ENCODE results near the gene TMIE. TPM values are rescaled to one million over a fixed set of nuclear protein-coding genes. Genes with fewer than 3 reads are reported as not detected.

TMIE gene, protein sequence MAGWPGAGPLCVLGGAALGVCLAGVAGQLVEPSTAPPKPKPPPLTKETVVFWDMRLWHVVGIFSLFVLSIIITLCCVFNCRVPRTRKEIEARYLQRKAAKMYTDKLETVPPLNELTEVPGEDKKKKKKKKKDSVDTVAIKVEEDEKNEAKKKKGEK
- total RNA-seq (2014; rRNA removed; shearing (Covaris generic)): not detected in 2 replicates

- DNase-seq (ENCODE audit: low spot score): peak; percentile 28
Observed at GRCh38 chr3:46701181-46701939, at the start of gene TMIE. Gene TMIE (plus strand): TSS chr3:46701392. CDS start chr3:46701488, 96 bp downstream.

GRCh38 chr3:46655271-46655670 lies 45.9 kb upstream of the TMIE start:
- in situ Hi-C loops (cut with HindIII; ENCODE audit: low sequenced_read_pairs): no loop called here
- DNase-seq (ENCODE audit: low spot score): no peak

More at GRCh38 chr3:46701181-46701939, at the start of gene TMIE:
- in situ Hi-C loops (cut with HindIII; ENCODE audit: low sequenced_read_pairs): no loop called here

- in situ Hi-C loops (cut with HindIII; ENCODE audit: low sequenced_read_pairs): no loop called here
- DNase-seq (ENCODE audit: low spot score): peak; percentile 50
Observed at GRCh38 chr3:46656778-46657556, 44.2 kb upstream of the TMIE start.

DNA sequence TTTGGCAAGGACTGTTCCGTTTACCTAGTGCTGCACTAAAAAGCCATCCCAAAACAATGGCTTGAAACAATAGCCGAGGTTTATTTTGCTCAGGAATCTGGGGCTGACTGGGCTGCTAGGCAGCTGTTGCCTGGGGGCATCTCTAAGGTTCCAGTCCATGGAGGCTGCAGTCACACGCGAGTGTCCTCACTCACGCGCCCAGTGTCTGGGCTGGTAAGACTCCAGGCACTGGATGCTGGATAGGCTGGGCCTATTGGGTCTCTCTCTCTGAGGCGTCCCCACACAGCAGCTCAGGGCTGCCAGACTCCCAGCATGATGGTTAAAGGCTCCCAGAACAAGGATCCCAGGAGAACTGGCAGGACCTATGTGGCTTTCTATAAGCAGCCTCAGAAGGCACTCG lies 41.9 kb upstream of the TMIE start:
- DNase-seq (ENCODE audit: low spot score): no peak
- in situ Hi-C loops (cut with HindIII; ENCODE audit: low sequenced_read_pairs): no loop called here

DNA sequence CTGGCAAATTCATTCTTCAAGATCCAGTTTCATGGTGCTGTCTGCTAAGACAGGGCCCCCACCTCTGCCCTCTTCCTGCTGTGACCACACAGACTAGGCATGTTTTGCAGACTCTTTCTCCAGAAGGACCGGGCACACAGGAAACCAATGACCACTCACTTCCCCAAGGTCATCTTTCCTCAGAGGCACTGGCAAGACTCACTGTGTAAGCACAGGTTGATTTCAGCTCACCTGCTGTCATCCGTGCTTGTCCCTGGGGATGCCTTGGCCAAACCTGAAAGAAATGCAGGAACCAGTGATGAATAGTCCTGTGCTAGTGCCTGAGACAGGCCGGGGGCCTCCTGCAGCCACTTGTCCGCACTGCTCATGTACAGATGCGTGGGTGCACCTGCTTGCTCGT lies 41.2 kb upstream of the TMIE start:
- in situ Hi-C loops (cut with HindIII; ENCODE audit: low sequenced_read_pairs): no loop called here
- DNase-seq (ENCODE audit: low spot score): no peak

DNA sequence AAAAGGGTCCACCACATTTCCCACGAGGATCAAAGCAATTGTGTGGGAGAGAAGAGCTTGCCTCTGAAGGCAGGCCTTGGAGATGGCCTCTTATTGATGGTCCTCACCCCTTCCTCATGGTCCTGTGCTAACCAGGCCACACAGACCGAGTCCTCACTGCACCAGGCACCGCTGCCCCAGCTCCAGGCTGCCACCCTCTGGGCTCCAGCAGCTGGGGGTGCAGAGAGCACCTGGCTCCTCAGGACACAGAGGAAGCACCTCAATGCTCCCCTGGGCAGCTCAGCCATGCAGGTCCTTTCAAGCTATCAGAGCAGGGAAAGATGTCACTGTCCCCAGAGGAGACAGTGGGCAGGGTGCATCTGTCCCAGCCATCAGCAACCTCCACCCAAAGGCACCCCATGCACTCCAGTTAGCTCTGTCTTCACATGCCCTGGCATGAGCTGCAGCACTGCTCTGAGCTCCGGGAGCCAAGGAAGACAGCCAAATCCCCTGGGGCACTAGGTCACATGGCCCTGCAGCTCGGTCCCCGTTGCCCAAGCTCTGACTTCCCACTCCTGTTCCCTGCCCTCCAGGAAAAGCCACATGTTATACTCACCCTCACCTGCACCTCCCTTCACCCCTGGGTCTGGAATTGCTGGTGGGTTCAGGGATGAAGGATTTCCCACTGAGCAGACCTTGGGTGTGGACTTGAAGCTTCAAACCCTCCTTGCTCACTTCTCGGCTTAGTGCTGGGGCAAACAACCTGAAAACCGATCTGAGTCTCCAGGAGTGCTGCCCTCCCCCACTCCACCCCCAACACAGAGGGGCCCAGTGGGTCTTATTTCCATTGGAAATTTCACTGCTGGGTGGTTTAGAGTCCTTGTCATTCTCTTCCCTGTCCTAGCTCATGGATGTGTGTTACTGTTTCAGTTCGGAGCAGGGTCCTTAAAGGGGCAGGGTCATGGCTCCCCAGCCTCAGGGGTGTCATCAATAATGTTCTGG lies 40.4 kb upstream of the TMIE start:
- in situ Hi-C loops (cut with HindIII; ENCODE audit: low sequenced_read_pairs): no loop called here
- no peak for DNase-seq (ENCODE audit: low spot score)

DNA sequence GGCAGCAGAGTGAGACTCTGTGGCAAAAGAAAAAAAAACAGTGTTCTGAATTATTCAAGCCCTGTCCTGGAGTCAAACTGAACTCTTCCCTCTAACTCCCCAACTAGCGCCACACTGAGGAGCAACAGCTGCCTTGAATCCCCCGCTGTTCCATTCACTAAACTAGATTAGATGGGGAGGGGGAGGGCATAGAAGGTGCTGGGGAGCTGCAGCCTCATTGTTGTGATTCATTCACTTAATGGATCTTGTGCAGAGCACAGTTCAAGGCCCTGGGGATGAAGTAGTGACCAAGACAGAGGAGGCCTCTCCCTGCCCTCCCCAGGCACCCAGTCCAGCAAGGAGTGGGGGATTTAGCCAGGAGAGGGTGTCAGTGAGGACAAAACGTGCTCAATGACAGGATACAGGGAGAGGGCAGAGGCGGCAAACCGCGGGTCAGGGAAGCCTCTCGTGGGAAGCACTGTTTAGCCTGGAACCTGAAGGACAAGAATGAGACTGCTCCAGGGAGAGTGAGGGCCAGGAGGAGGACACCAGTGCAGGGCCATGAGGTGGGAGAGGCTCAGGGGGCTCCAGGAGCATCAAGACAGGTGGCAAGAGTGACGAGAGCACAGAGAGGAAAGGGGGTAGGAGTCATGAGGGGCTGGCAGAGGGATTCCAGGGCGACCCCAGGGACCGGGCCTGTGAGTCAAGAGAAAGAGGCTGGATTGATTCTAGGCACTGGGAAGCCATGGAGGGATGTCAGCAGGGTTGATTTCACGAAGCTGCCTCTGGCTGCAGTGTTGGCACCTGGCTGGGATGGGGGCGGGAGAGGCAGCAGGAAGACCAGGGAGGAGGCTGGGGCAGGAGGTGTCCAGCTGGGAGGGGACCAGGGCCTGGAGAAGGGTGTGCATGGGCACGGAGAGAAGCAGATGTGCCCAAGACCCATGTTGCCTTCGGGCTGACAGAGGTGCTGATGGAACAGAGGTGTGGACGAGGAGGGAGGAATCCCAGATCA lies 39.1 kb upstream of the TMIE start:
- no peak for DNase-seq (ENCODE audit: low spot score)
- in situ Hi-C loops (cut with HindIII; ENCODE audit: low sequenced_read_pairs): no loop called here

DNA sequence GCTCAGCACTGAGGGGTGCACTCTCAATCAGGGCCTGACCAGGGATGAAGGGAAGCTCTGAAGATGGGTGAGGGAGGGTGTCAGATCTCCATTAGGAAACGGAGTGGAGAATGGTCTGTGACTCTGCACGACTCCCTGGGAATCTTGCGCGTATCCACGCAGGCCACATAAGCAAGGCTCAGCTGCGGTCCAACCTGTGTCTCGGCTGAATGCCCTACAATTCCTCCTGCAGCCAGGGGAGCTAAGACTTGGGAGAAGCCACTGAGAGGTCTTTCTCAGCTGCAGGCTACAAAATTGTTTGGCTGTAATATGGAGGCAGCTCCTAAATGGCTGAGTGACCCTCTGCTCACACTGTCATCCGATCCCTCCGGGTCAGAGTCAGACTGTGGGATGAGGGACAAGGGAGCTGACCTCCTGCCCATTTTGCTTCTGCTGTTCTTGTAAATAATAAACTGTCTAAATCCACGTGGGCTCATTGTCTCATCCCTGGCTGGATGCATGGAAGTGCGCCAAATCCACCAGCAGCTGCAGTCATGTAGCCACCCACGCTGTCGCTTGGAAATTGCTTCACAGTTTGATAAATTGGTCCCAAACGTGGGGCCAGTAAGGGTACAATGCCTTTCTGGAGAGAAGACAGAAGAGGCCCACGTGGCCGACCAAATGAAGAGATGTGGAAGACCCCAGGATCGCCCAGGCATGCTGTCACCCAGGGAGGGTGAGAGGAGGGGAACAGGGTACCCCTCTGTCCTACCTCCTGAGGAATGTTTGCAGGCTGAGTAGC lies 38.2 kb upstream of the TMIE start:
- in situ Hi-C loops (cut with HindIII; ENCODE audit: low sequenced_read_pairs): no loop called here
- DNase-seq (ENCODE audit: low spot score): no peak

- DNase-seq (ENCODE audit: low spot score): no peak
- in situ Hi-C loops (cut with HindIII; ENCODE audit: low sequenced_read_pairs): no loop called here
Observed at GRCh38 chr3:46663591-46664135, 37.5 kb upstream of the TMIE start.

DNA sequence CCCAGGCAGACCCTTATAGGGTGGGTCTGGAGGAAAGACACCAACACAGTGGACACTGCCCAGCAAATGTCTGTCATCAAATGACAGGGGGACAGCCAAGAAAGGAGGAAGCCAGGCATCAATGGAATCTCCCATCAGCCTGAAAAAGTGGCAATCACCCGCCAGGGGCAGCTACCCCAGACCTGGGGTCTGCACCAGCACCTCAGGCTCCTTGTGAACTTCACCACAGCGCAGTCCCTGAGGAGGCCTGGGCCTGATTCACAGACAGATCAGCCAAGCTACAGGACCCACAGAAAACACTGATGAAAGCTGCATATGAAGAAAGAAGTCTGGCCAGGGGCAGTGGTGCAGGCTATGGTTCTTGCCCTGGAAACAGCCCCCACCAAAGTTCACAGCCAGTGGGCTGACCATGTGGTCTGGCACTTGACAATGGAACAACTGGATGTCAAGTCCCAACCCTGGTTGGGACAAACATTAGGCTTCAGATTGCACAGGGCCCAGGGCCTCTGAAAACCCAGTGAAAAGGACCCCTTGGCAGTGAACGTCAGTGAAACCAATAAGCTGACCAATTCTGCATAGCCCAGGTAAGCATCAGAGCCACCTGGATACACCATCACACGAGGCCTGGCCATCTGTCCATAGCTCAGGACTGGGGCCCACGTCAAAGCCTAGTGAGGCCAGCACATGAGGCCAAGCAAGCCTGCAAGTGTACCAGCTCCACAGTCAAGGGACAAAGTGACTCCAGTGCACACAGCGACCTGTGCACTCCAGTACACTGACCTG lies 36.8 kb upstream of the TMIE start:
- in situ Hi-C loops (cut with HindIII; ENCODE audit: low sequenced_read_pairs): no loop called here
- no peak for DNase-seq (ENCODE audit: low spot score)

- in situ Hi-C loops (cut with HindIII; ENCODE audit: low sequenced_read_pairs): no loop called here
- no peak for DNase-seq (ENCODE audit: low spot score)
Observed at GRCh38 chr3:46664971-46665762, 36.0 kb upstream of the TMIE start.

DNA sequence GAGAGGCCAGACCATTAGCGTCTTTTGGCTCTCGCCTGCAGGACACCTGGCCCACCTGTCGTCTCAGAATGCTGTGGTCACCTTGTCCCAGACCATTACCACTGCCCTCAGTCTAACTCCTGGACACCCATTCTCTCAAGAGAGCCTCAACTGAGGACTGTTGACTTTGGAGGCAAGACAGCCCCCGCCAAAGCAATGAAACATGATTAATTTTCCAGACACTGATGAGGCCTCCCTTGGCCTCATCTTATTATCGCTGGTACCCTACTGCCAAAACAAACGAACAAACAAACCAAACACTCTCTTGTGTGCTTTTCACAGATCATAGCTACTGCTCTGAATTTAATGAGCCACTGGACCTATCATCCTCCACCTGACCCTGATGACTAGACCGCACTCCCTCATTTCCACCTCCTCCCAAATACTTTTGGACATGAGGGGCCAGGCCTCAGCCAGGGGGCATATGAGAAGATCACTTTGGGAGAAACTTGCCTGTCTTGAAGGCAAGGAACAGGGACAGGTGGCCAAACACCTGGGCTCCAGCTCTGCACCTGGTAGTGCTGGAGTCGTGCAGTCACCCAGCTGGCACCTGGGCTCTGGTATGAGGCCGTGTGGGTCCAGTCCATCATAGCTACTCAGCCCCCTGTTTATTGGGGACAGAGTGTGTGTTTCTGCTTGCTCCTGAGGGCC lies 35.3 kb upstream of the TMIE start:
- in situ Hi-C loops (cut with HindIII; ENCODE audit: low sequenced_read_pairs): no loop called here
- no peak for DNase-seq (ENCODE audit: low spot score)

- DNase-seq (ENCODE audit: low spot score): no peak
- in situ Hi-C loops (cut with HindIII; ENCODE audit: low sequenced_read_pairs): no loop called here
Observed at GRCh38 chr3:46666453-46666845, 34.7 kb upstream of the TMIE start.

DNA sequence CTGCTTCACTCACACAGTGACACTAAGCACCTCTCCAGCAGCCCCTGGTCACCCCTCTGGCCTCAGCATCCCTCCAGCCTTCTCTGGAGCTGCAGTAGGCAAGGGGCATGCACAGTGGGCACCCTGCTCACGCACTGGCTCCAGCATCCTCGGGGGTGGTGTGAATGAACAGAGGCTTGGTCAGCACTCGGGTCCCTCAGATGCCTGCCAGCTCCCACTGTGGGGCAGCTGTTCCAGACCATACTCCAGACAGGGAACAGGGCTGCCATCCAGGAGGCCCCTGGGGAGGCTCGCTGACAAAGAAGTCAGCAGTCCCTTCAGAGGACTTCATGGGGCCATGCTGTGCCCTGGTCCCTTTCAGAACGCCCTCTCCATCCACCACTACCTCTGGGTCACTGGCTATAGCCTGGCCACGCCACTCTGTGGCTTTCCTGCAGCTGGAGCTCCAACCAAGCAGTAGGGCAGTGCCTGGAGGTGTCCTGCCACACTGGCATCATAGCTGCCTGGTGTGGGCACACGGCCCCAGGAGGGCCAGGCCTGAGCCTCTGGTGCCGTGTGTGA lies 34.1 kb upstream of the TMIE start:
- DNase-seq (ENCODE audit: low spot score): no peak

GRCh38 chr3:46667657-46668056 lies 33.5 kb upstream of the TMIE start:
- in situ Hi-C loops (cut with HindIII; ENCODE audit: low sequenced_read_pairs): no loop called here
- no peak for DNase-seq (ENCODE audit: low spot score)

More for the DNA sequence above, 34.1 kb upstream of the TMIE start:
- in situ Hi-C loops (cut with HindIII; ENCODE audit: low sequenced_read_pairs): no loop called here
